ENCODE measurements around the gene GDF3. TPM values are rescaled to one million over a fixed set of nuclear protein-coding genes. Genes with fewer than 3 reads are reported as not detected.

GDF3 gene
- total RNA-seq = not detected in 2 replicates

DNA sequence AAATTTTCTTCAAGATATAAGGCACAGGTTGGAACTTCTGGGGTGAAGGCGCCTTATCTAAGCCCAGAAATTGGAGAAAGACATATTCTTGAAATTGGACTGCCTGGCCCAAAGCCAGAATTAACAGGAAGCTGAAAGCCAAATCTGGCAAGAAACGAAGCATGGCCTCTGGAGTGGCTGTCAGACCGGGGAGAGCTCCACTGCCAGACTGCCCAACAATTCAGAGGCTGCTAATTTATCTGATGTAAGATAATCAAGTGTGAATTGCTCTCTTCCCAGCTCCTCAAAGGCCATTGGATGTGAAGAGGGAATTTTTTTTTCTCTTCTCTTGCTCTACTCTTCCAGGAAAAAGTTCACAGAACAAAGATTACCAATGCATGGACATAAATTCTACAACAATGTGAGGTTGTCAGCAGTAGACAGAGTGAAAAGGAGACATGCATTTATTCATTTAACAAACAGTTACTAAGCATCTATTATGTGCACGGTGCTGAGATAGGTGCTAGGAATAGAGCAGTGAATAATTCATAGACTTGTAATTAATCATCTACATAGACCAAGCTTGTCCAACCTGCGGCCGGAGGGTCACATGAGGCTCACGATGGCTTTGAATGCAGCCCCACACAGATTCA lies at the start of gene GDF3:
Gene GDF3, minus strand, starts transcription at position 210 of the 632 bp plus-strand sequence. Its CDS starts 47 bp downstream, at position 163.

GRCh38 chr12:7711133-7711532 lies 15.6 kb upstream of the GDF3 start, which contains the start of gene DPPA3:
Gene DPPA3 (plus strand): TSS chr12:7711433. CDS start chr12:7711571, 138 bp downstream.

Other genes starting within 250 kb of the GDF3 start
- gene CD163, start 192.0 kb downstream of the GDF3 start, total RNA-seq = not detected in 2 replicates
- gene APOBEC1, start 29.9 kb downstream of the GDF3 start, total RNA-seq = not detected in 2 replicates
- gene DPPA3, start 15.7 kb upstream of the GDF3 start, total RNA-seq = not detected in 2 replicates
- gene CLEC4C, start 51.6 kb upstream of the GDF3 start, total RNA-seq = not detected in 2 replicates
- not detected in 2 replicates for gene NANOGNB, start 69.4 kb upstream of the GDF3 start, total RNA-seq
- under 0.01 TPM in 2 replicates for gene NANOG, start 93.6 kb upstream of the GDF3 start, total RNA-seq
- 0.17 TPM in 1 of 2 replicates, not detected in the other for gene SLC2A14, start 177.1 kb upstream of the GDF3 start, total RNA-seq
- 65.5 and 66.7 TPM in 2 replicates for gene SLC2A3, start 240.4 kb upstream of the GDF3 start, total RNA-seq

Measured in smooth muscle cell of trachea (primary cell).